ENCODE results near the gene NFS1. TPM values are rescaled to one million over a fixed set of nuclear protein-coding genes. Genes with fewer than 3 reads are reported as not detected.
"Not testable (repeated sequence)": the region's sequence is repeated elsewhere in the genome, so short reads cannot be mapped to it uniquely, and the experiment has no call there.

The NFS1 gene
- total RNA-seq, 1 donor from 2014 or later = 26.0 TPM

DNA sequence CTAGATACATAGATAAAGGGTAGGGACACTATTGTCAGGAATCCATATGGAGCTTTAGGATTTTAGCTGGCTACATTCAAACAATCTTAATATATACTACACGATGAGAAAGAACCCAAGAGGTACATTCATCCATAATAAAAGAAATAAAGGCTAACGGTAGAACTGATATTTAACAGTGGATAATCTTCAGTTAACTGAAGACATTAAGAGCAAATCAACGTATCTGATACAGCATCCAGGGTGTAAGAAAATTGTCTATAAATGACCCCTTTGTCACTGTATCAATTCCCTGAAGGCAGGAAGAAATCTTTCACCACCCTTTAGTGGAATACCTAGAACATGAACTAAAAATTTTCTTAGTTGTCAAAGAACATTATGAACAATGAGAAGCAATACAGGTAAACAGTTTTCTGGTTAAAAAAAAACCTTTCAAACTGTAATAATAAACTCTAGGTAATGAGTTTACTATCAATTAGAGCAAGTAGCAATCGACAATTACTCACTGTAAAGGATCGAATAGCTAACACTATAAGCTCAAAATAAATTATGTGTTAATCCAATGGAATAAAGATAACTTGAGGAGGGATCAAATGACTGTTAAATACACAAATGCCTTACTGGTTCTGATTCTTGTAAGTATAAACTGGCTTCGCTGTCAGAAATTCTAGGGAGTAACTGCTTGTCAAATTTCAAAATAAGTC lies 11.9 kb upstream of the NFS1 start:
- no peak for DNase-seq (ENCODE audit: extremely low spot score, unreplicated experiment)
- no peak overlapping the region for H3K27ac Mint-ChIP-seq (ENCODE audit: unreplicated experiment)
- TF ChIP-seq, protein P1, sequence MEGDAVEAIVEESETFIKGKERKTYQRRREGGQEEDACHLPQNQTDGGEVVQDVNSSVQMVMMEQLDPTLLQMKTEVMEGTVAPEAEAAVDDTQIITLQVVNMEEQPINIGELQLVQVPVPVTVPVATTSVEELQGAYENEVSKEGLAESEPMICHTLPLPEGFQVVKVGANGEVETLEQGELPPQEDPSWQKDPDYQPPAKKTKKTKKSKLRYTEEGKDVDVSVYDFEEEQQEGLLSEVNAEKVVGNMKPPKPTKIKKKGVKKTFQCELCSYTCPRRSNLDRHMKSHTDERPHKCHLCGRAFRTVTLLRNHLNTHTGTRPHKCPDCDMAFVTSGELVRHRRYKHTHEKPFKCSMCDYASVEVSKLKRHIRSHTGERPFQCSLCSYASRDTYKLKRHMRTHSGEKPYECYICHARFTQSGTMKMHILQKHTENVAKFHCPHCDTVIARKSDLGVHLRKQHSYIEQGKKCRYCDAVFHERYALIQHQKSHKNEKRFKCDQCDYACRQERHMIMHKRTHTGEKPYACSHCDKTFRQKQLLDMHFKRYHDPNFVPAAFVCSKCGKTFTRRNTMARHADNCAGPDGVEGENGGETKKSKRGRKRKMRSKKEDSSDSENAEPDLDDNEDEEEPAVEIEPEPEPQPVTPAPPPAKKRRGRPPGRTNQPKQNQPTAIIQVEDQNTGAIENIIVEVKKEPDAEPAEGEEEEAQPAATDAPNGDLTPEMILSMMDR (IDR thresholded peaks at IDR 0.05) = no peak
- peaks cover 7% of the 10 kb centered on the region for H3K4me1 Mint-ChIP-seq (ENCODE audit: unreplicated experiment)
- H3K9me3 Mint-ChIP-seq (ENCODE audit: unreplicated experiment) = no peaks in the 10 kb centered on the region
- H3K4me3 Mint-ChIP-seq (ENCODE audit: unreplicated experiment) = no peak overlapping the region
- no peaks in the 10 kb centered on the region for H3K27me3 Mint-ChIP-seq (ENCODE audit: unreplicated experiment)
- peaks cover 54% of the 10 kb centered on the region for H3K36me3 Mint-ChIP-seq (ENCODE audit: unreplicated experiment)

DNA sequence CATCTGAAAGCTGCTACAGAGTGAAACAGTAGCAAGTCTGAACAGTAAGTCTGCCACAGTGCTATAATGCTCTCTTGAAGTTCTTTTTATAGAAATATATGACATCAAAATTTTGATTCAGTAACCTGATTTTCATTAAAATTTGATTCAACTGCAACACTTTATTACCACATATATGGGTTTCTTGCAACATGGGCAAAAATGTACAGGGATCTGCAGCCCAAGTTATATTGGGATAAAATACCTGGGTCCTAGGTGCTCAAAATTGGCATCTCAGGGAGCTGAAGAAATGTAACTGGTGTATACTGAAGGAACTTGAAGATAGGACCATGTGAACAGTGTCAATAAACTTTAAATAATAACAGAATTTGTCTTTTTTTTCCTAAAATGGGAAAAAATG lies 10.9 kb upstream of the NFS1 start:
- H3K36me3 Mint-ChIP-seq (ENCODE audit: unreplicated experiment) = peaks cover 52% of the 10 kb centered on the region

DNA sequence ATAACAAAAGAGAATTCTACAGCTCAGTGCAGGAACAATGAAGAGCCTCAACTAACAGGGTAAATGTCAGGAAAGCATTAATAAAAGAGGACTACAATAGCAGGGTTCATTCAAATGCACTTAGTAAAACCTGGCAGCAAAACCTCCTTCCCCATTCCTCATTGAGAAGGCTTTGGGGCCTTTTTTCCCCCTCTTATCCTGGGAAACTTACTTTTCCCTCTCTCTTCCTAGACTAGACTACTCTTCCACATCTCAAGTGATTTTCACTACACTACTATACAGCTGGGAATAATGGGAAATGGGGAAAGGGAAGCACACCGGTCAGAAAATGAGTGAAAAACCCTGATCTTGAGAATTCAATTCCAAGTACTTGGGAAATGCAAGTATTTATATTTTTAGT lies 10.1 kb upstream of the NFS1 start:
- Mint-ChIP-seq H3K27ac (ENCODE audit: unreplicated experiment) (no peak overlapping the region), H3K9me3 (ENCODE audit: unreplicated experiment) (no peaks in the 10 kb centered on the region), H3K4me3 (ENCODE audit: unreplicated experiment) (no peak overlapping the region), H3K4me1 (ENCODE audit: unreplicated experiment) (peaks cover 7% of the 10 kb centered on the region), H3K36me3 (ENCODE audit: unreplicated experiment) (peaks cover 55% of the 10 kb centered on the region), H3K27me3 (ENCODE audit: unreplicated experiment) (no peaks in the 10 kb centered on the region)
- TF ChIP-seq, protein P1 (IDR thresholded peaks at IDR 0.05) = no peak
- DNase-seq (ENCODE audit: extremely low spot score, unreplicated experiment) = no peak

More for the DNA sequence above, 10.9 kb upstream of the NFS1 start:
- Mint-ChIP-seq H3K27ac (ENCODE audit: unreplicated experiment) (no peak overlapping the region), H3K4me3 (ENCODE audit: unreplicated experiment) (no peak overlapping the region), H3K9me3 (ENCODE audit: unreplicated experiment) (no peaks in the 10 kb centered on the region), H3K4me1 (ENCODE audit: unreplicated experiment) (peaks cover 7% of the 10 kb centered on the region), H3K27me3 (ENCODE audit: unreplicated experiment) (no peaks in the 10 kb centered on the region)
- no peak for DNase-seq (ENCODE audit: extremely low spot score, unreplicated experiment)
- TF ChIP-seq, protein P1 (IDR thresholded peaks at IDR 0.05) = no peak

DNA sequence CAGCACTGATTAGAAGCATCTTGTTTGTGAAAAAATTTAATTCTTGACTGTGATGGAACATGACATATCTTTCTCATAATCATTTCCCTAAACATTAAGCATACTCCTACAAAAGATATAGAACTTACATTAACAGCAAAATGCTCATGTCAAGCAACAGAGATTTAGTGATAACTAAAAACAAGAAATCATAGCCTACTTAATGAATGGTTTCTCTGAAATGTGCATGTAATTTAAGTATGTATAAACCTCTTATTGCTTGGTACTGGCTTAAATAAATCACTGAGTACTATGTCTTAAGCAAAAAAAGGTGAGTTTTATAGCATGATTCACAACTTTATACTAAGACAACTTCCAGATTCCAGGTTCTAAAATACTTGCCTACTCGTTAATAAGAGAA lies 9.3 kb upstream of the NFS1 start:
- no peaks in the 10 kb centered on the region for H3K9me3 Mint-ChIP-seq (ENCODE audit: unreplicated experiment)
- H3K27me3 Mint-ChIP-seq (ENCODE audit: unreplicated experiment) = no peaks in the 10 kb centered on the region
- TF ChIP-seq, protein P1 (IDR thresholded peaks at IDR 0.05) = no peak
- no peak for DNase-seq (ENCODE audit: extremely low spot score, unreplicated experiment)
- no peak overlapping the region for H3K4me3 Mint-ChIP-seq (ENCODE audit: unreplicated experiment)
- no peak overlapping the region for H3K27ac Mint-ChIP-seq (ENCODE audit: unreplicated experiment)
- peaks cover 7% of the 10 kb centered on the region for H3K4me1 Mint-ChIP-seq (ENCODE audit: unreplicated experiment)
- H3K36me3 Mint-ChIP-seq (ENCODE audit: unreplicated experiment) = peaks cover 59% of the 10 kb centered on the region

DNA sequence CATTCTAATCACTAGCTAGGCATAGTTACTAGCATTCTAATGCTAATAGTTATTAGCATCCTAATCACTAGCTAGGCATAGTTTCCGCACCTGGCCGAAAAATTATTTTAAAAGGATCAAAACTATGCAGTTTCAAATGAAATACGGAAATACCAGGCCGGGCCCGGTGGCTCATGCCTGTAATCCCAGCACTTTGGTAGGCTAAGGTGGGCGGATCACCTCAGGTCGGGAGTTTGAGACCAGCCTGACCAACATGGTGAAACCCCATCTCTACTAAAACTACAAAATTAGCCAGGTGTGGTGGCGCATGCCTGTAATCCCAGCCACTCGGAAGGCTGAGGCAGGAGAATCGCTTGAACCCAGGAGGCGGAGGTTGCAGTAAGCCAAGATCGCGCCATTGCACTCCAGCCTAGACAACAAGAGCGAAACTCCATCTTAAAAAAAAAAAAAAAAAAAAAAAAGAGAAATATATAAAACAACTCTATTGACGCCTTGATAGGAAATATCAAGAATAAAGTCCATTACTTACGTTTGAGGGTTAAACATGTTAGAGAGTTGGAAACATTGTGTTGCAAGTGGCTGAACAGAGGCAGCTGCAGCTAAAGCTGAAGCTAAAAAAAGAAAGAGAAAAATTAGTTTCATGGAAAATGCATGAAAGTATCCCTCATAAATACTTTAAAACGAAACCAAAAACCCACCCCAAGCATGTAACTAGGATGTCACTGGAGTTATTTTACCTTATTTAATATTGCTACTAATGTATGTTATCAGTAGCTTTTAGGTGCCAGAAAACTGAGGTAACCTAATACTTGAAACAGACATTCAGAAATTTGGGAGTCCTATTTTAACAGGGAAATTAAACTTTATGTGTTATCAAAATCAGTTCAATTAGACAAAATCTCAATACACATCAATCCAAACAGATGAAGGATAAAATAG lies 7.7 kb upstream of the NFS1 start:
- peaks cover 61% of the 10 kb centered on the region for H3K36me3 Mint-ChIP-seq (ENCODE audit: unreplicated experiment)
- DNase-seq (ENCODE audit: extremely low spot score, unreplicated experiment) = peak; percentile 21
- not testable (repeated sequence) for H3K27ac Mint-ChIP-seq (ENCODE audit: unreplicated experiment); H3K27me3 Mint-ChIP-seq (ENCODE audit: unreplicated experiment); H3K4me3 Mint-ChIP-seq (ENCODE audit: unreplicated experiment); H3K4me1 Mint-ChIP-seq (ENCODE audit: unreplicated experiment); H3K9me3 Mint-ChIP-seq (ENCODE audit: unreplicated experiment)

DNA sequence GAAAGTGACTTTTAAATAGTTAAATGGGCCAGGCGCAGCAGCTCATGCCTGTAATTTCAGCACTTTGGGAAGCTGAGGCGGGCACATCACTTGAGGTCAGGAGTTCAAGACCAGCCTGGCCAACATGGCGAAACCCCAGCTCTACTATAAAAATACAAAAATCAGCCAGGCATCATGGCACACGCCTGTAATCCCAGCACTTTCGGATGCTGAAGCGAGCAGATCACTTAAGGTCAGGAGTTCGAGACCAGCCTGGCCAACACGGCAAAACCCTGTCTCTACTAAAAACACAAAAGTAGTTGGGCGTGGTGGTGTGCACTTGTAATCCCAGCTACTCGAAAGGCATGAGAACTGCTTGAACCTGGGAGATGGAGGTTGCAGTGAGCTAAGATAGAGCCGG lies 6.7 kb upstream of the NFS1 start:
- not testable (repeated sequence) for H3K27me3 Mint-ChIP-seq (ENCODE audit: unreplicated experiment); H3K4me3 Mint-ChIP-seq (ENCODE audit: unreplicated experiment); H3K9me3 Mint-ChIP-seq (ENCODE audit: unreplicated experiment)
- peaks cover 12% of the 10 kb centered on the region for H3K4me1 Mint-ChIP-seq (ENCODE audit: unreplicated experiment)
- peak; percentile 13 for DNase-seq (ENCODE audit: extremely low spot score, unreplicated experiment)
- peak overlapping the region; percentile 18 for H3K27ac Mint-ChIP-seq (ENCODE audit: unreplicated experiment)
- peaks cover 57% of the 10 kb centered on the region for H3K36me3 Mint-ChIP-seq (ENCODE audit: unreplicated experiment)

All from osteocyte (in vitro differentiated cells).